ENCODE data around the gene WHRN. TPM values are rescaled to one million over a fixed set of nuclear protein-coding genes. Genes with fewer than 3 reads are reported as not detected.

WHRN gene
- total RNA-seq, 1 donor from 2014 or later = 12.2 TPM

DNA sequence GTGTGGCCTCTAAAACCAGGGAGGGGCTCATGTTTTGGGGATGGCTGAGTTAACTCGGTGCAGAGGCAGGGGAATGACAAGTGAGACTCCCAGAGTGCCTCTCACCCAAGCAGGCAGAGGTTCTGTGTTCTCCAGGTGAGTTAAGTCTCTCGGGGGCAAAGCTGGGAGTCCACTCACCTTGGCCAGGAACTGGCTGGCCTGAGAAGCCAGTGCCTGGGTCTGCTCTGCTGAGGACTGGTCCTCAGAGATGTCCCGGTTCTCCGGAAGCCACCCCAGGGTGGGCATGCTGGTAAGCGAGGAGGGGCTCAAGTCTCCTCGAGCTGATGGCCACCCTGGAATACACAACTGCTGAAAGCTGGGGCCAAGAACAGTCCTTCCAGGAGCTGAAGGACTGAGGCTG, 137.9 kb downstream of the WHRN start:
- TF ChIP-seq CTCF (conservative IDR thresholded peaks at IDR 0.05) = no peak
- Mint-ChIP-seq H3K9me3 (no peaks in the 10 kb centered on the region), H3K4me1 (ENCODE audit: unreplicated experiment) (no peaks in the 10 kb centered on the region), H3K27ac (no peak overlapping the region), H3K4me3 (no peak overlapping the region), H3K36me3 (peaks cover 8% of the 10 kb centered on the region), H3K27me3 (no peaks in the 10 kb centered on the region)
- DNase-seq (ENCODE audit: extremely low spot score, unreplicated experiment) = no peak

GRCh38 chr9:114366334-114367128, 138.7 kb downstream of the WHRN start:
- Mint-ChIP-seq H3K27ac (no peak overlapping the region), H3K4me1 (ENCODE audit: unreplicated experiment) (no peaks in the 10 kb centered on the region), H3K27me3 (no peaks in the 10 kb centered on the region), H3K9me3 (no peaks in the 10 kb centered on the region), H3K36me3 (peaks cover 8% of the 10 kb centered on the region), H3K4me3 (no peak overlapping the region)
- no peak for DNase-seq (ENCODE audit: extremely low spot score, unreplicated experiment)
- TF ChIP-seq CTCF (conservative IDR thresholded peaks at IDR 0.05) = no peak

GRCh38 chr9:114365194-114365593, 140.1 kb downstream of the WHRN start:
- TF ChIP-seq CTCF (conservative IDR thresholded peaks at IDR 0.05) = no peak
- H3K4me1 Mint-ChIP-seq (ENCODE audit: unreplicated experiment) = no peaks in the 10 kb centered on the region
- DNase-seq (ENCODE audit: extremely low spot score, unreplicated experiment) = no peak
- H3K36me3 Mint-ChIP-seq = peaks cover 18% of the 10 kb centered on the region
- H3K4me3 Mint-ChIP-seq = no peak overlapping the region
- no peaks in the 10 kb centered on the region for H3K9me3 Mint-ChIP-seq
- no peak overlapping the region for H3K27ac Mint-ChIP-seq
- no peaks in the 10 kb centered on the region for H3K27me3 Mint-ChIP-seq

DNA sequence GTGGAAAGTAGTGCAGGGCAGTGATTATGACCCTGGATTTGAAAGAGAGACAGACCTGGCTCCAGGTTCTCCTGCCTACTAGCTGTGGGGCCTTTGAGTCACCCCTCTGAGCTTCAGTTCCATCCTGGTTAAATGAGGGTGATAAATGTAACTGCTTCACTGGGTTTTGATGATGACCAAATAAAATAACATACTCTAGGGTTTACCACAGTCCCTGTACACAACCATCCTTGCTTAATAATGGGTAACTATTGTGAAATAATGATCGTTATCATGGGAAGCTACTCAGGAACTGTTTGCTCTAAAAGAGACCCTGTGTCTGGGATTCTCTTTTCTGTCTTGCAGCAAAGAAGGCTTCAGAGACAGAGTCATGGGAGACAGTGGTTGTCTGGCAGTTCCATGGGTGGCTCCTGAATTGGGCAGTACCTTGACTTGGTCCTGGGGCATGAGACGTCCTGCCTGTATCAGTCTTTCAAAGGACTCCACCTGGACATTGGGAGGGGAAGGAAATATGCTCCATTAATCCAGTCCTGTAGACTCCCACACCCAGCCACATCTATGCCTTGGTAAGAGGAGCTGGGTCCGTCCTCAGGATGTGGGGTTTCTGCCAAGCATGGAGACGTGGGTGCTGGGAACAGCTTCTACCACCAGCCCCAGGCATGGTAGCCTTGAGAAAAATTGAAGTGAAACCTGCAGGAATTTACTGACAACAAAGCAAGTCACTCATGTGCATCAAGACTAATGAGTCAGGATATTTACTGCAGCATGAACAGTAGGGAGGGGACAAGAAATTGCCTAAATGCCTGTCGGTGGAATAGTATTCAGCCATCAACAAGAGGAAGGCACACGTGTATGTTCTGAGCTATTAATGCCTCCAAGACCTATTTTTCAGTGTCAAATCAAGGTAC, 140.9 kb downstream of the WHRN start:
- Mint-ChIP-seq H3K27ac (no peak overlapping the region), H3K27me3 (no peaks in the 10 kb centered on the region), H3K36me3 (peaks cover 13% of the 10 kb centered on the region), H3K9me3 (no peaks in the 10 kb centered on the region), H3K4me1 (ENCODE audit: unreplicated experiment) (no peaks in the 10 kb centered on the region), H3K4me3 (no peak overlapping the region)
- no peak for DNase-seq (ENCODE audit: extremely low spot score, unreplicated experiment)
- no peak for TF ChIP-seq CTCF (conservative IDR thresholded peaks at IDR 0.05)

- no peak for DNase-seq (ENCODE audit: extremely low spot score, unreplicated experiment)
- H3K4me3 Mint-ChIP-seq = no peak overlapping the region
- peaks cover 14% of the 10 kb centered on the region for H3K36me3 Mint-ChIP-seq
- TF ChIP-seq CTCF (conservative IDR thresholded peaks at IDR 0.05) = no peak
- H3K9me3 Mint-ChIP-seq = no peaks in the 10 kb centered on the region
- no peak overlapping the region for H3K27ac Mint-ChIP-seq
- H3K27me3 Mint-ChIP-seq = no peaks in the 10 kb centered on the region
- no peaks in the 10 kb centered on the region for H3K4me1 Mint-ChIP-seq (ENCODE audit: unreplicated experiment)
Measured at GRCh38 chr9:114363424-114363823, 141.8 kb downstream of the WHRN start.
